ENCODE data around the gene BAAT.

Gene BAAT

GRCh38 chr9:101398068-101398929 is 13.5 kb upstream of the BAAT start, which contains the start of the genes MRPL50 and ZNF189:
Gene MRPL50, minus strand, starts transcription at chr9:101398618. Its CDS starts 26 bp downstream, at chr9:101398592.
Gene ZNF189, plus strand, starts transcription at chr9:101398851. Its CDS starts 306 bp downstream, at chr9:101399157.
- peak; percentile 88 to 97 (median 93) for DNase-seq (ENCODE audit: low read depth in 3 of 3)

DNA sequence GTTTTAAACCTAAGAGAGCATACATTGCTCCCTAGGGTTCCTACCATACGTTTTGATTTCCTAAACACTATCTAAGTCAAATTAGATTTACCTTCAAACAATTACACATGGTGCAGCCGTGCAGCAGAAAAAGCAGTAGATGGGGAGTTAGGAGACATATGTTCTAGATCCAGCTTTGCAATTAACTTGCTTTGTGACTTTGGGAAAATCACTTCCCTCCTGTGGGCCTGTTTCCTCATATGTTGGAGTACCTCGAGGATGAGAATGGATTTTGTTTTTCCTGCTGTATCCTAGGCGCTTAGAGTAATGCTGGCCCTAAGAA is 12.9 kb upstream of the BAAT start:
- no peak for DNase-seq (ENCODE audit: low read depth in 3 of 3)

GRCh38 chr9:101394687-101395086 is 9.9 kb upstream of the BAAT start:
- no peak for DNase-seq (ENCODE audit: low read depth in 3 of 3)

DNA sequence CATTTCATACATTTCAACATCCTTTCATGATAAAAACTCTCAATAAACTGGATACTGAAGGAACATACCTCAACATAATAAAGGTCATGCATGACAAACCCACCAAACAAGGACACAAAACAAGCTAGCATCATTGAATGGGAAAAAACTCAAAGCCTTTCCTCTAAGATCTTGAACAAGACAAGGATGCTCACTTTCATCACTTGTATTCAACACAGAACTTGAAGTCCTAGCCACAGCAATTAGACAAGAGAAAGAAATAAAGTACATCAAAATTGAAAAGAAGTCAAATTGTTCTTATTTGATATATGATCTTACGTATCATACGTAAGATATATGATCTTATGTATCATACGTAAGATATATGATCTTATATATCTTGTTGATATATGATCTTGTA is 8.3 kb upstream of the BAAT start:
- DNase-seq (ENCODE audit: low read depth in 3 of 3), result no peak

- no peak for DNase-seq (ENCODE audit: low read depth in 3 of 3)
Measured at GRCh38 chr9:101388507-101388993, 3.7 kb upstream of the BAAT start.

DNA sequence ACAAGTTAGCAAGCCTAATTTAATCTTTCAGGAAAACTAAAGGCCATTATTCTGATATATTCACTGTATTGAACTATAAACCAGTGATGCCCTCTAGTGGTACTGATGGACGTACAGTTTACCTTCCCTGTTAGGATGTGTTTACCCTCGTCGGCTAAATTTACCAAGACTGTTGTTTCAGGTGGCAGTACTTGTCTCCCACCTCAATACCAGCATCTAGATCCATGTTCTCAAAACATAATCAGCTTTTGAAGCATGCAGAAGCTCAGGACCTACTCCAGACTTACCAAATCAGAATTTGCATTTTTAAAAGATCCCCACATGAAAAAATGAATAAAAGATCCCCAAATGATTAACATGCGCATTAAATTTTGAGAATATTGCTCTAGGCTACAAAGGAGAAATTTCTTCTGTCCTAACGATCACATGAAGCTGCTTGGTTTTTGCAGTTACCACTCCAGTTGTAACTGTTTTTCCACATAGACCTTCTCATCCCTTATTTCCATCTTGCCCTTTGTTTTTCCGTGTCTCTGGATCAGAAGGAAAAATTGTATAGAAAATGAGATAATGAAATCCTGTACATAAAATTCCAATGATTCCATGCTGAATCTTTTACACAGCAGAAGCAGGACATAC is 3.2 kb upstream of the BAAT start:
- no peak for DNase-seq (ENCODE audit: low read depth in 3 of 3)

GRCh38 chr9:101383361-101383760 is 1.4 kb downstream of the BAAT start:
- no peak for DNase-seq (ENCODE audit: low read depth in 3 of 3)

DNA sequence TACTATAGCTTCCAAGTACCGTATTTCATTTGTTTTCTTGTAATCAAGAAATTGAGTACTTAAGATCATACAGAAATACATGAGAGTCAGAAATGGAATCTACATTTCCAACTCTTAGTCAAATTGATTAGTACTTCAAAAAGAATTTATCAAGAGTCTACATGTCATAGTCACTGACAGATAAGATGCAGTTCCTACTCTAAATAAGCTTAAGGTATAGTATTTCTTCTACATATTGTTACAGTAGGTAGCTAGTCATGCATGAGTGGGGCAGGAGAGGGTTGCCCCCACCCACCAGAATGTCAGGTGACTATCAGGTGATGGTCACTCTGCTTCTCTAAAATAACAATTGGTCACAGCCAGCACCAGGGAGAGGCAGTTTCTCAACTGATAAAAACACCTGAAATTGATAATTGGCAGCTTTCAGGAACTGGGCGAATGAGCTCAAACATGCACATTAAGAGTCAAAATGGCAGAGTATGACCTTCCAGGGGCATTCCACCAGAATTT is 2.9 kb downstream of the BAAT start:
- no peak for DNase-seq (ENCODE audit: low read depth in 3 of 3)

- DNase-seq (ENCODE audit: low read depth in 3 of 3), result no peak
Measured at GRCh38 chr9:101381118-101381517, 3.7 kb downstream of the BAAT start.

DNA sequence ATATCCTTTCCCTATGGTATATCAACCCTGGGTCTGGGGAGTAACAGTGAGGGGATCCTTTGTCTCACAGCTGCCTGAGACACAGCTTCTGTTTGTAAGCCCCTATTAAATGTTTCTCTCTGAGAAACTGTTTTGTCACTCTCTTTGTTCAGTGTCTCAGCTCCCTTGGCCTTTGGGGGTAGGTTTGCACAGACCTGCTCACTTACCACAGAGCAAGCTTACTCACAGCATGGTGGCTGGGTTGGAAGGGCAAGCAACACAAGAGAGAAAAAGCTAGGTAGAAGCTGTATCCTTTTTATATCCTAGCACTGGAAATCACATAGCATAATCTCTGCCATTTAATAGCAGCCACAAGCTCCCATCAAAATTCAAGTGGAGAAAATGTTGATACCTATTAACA is 4.5 kb downstream of the BAAT start:
- DNase-seq (ENCODE audit: low read depth in 3 of 3), result no peak

DNA sequence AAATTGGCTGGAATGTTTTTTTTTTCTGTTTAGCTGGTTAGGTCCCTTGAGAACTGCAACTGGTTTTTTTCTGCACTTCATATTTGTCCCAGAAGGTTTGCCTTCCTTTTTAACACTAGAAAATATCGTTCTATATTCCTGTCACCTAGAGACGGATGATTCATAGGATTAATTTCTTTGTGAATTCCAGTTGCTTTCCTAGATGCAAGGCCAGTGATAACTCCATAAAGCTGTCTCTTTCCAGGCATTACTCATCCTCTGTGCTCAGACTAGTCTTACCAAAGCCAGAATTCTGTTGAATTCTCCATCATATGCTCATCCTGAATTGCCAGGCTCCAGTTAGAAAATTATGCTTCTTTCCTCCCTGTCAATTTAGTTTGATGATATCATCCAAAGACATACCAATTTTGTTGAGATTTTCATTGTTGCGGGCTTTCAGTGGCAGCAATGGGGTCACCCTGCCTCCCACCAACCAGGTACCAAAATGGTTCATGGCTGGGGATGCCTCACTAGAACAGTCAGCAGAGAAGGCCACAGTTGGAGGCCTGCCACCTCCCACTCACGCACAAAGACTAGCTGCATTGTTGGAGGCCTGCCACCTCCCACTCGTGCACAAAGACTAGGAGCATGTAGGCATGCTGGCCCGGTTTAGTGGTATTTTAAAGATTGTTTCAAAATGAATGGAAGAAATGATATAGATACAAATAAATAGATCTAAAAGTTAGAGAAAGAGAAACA is 8.5 kb downstream of the BAAT start:
- no peak for DNase-seq (ENCODE audit: low read depth in 3 of 3)

DNA sequence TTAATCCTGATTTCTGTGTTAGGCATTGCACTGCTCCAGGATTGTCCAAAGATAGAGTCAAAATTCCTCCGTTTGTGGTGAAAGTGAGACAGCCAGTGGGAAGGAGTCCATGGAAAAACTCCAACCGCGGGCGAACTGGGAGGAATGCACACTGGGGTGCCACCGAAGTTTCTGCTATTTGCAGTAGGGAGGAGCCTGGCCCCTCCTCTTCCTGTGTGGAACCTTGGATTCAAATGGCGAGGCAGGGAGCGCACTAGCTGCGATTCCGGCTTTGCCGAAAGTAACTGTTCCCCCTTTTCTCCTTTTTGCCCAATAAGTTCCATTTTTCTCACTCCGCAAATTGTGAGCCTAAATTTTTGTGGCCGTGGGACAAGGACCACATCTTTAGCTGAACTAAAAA is 9.3 kb downstream of the BAAT start:
- DNase-seq (ENCODE audit: low read depth in 3 of 3), result no peak

- no peak for DNase-seq (ENCODE audit: low read depth in 3 of 3)
Measured at GRCh38 chr9:101372327-101373118, 12.3 kb downstream of the BAAT start.

- DNase-seq (ENCODE audit: low read depth in 3 of 3), result no peak
Measured at GRCh38 chr9:101371813-101372212, 13.0 kb downstream of the BAAT start.

DNA sequence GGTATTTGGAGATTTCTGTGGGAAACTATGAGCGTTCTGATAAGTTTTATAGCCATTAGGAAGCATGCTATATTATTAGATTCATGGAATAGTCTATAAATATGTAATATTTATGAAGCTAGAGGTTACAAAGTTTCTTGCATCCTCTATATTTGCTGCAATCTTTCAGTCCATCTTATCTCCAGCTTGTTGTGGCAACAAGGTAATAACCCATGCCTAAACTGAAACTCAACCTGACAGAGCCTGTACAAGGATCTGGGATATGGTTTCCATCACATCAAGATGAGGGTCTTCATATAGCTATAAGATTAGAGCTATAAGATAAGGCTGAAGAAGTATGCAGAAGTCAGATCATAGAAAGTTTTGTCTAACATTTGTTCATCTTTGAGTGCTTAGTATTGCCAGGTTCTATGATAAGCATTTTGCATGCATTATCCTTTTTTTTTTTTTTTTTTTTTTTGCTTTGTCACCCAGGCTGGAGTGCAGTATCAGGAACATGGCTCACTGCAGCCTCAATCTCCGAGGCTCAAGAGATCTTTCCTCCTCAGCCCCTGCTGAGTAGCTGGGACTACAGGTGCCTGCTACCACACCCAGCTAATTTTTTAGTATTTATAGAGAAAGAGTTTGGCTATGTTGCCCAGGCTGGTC is 14.8 kb downstream of the BAAT start:
- no peak for DNase-seq (ENCODE audit: low read depth in 3 of 3)

DNA sequence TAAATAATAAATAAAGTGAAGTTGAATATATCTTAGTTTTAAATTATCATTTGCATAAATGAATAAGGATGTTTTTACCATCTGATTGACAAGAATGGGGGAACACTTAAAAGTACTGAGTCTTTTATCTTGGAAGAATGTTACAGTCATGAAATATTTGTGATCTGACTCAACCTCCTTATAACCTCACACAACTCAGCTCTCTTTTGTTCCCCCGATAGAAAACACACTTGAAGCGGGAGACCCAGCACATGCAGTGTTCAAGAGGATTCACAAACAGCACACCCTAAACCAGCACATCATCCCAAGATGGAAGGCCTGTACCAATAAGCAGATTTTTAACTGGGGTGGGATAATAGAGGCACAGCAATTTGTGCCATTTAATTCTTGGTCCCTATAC is 15.5 kb downstream of the BAAT start:
- no peak for DNase-seq (ENCODE audit: low read depth in 3 of 3)

DNA sequence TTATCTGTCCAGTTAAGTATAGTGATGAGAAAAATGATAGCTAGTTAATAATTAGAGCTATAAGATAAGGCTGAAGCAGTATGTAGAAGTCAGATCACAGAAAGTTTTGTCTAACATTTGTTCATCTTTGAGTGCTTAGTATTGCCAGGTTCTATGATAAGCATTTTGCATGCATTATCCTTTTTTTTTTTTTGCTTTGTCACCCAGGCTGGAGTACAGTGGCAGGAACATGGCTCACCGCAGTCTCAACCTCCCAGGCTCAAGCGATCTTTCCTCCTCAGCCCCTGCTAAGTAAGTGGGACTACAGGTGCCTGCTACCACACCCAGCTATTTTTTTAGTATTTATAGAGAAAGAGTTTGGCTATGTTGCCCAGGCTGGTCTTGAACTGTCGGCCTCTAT is 17.5 kb downstream of the BAAT start:
- no peak for DNase-seq (ENCODE audit: low read depth in 3 of 3)

DNA sequence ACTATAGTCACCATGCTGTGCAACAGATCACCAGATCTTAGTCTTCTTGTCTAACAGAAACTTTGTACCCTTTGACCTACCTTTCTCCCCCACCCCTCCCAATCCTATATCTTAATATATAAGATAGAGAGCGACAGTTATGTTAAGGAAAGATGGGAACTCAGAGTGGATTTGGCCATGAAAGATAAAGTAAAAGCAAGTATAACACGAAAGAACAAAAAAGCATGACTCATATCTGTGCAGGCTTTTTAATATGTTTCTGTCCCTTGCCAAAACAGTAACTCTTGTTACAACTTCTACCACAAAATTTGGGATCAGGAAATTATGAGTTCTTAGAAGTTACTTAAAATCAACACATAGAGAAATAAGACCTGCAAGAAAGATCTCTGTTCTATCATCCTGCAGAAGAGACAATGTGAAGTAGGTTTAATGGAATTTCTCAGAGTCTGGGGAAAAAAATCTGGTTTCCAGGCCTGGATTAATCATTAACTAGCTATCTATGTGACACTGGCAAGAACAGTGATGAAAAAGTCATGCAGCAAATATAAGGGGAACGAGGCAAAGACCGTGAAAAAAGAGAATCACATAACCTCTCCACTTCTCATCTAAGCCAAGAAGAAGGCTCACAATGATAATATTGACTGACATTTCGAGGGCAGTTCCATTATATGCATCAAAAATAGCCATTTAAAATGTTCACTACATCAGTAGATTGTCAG is 18.6 kb downstream of the BAAT start:
- no peak for DNase-seq (ENCODE audit: low read depth in 3 of 3)

GRCh38 chr9:101365181-101365580 is 19.6 kb downstream of the BAAT start:
- DNase-seq (ENCODE audit: low read depth in 3 of 3), result no peak

DNA sequence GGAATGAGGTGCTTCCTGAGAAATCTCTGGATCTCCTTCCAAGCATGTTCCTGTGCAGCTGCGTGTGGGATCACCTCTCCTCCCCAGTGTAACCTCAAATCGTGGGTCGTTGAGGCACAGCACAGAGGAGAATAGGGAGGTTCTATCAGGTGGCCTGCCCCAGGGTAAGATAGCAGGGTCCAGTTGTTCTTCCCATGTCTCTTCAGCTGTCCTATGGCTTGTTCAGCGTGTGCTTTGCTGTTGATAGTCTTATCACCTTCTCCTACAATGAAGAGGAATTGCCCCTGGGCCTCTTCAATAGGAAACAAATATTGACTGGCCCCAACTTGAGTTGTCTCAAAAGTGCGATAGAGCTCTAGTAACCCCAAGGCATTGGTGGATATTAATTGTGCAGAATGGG is 22.4 kb downstream of the BAAT start:
- DNase-seq (ENCODE audit: low read depth in 3 of 3), result no peak

Data from stimulated activated CD4-positive, alpha-beta T cell treated with anti-CD3 and anti-CD28 coated beads, TNF-alpha, amount 100 ng/mL, for 24 hours (primary cell).